ENCODE data around the gene INPP5B.

The INPP5B gene

DNA sequence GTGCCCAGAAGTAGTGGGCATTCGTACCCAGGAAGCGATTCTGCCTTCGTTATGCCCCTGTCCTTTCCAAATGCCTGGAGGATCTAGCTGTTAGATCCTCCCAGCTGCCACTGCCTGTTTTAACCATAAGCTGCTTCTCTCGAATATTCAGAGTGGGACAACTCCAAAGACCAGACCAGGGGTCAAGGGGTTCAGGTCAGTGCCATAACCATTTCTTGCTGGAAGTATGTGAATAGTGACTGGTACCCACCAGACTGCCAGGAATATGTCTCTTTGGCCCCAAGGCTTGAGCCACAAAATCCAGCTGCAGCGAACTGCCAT, 86.5 kb downstream of the INPP5B start:
- Histone ChIP-seq H3K4me1 (peaks cover 32% of the 10 kb centered on the region), H3K4me3 (peak overlapping the region; percentile 93), H3K9me3 (no peaks in the 10 kb centered on the region), H3K9ac (peak overlapping the region; percentile 88; the same call in 1 of the 2 replicates), H3K36me3 (peaks cover 69% of the 10 kb centered on the region), H3K27ac (peak overlapping the region; percentile 91), H3K27me3 (no peaks in the 10 kb centered on the region), H3K4me2 (peak overlapping the region; percentile 88), H4K20me1 (peaks cover 28% of the 10 kb centered on the region; the same call in 1 of the 2 replicates)
- TF ChIP-seq Cebpa-rat (IDR thresholded peaks at IDR 0.05), result no peak

DNA sequence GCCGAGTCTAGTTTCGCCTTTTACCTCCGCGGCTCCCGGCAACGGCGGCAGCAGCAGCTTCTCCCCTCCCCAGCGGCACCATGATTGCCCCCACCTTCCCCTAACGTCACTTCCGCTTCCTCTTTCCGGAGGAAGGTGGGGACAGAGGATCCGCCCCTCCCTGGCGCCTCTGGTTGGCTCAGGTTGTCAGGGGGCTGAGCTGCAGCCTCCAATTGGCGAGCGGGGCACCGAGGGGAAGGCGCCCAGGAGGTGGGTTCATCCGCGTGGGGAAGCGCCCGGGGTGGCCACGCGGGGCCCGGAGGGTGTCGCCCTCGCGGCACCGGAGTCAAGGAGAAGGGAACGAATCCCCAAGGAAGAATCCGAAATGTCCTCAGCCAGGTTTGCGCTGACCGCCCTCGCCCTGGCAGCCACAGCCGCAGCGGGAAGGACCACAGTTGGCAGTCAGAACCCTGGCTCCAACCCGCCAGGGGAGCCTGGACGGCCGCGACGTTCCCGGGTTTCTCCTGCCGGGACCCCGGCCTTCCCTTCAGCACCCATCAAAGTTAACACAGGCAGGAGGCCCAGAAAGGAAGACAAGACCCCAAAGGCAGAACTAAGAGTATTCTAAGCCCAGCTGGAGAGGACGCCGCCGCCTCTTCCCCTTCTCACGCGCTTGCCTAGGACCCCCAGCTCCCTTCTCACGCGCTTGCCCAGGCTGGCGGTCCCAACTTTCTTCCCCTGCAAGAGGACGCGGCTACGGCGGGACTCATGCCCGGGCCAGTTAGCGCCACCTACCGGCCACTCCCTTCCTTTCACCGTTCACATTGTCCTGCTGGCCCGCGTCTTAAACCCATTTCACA, 87.1 kb downstream of the INPP5B start, which contains the start of gene MTF1:
Gene MTF1 (minus strand): TSS at position 86 of the 839 bp plus-strand sequence. CDS start 1,934 bp downstream, outside the sequence.
- peaks cover 69% of the 10 kb centered on the region for H3K36me3 ChIP-seq
- H3K27ac ChIP-seq, result peak within 1 kb of the TSS; percentile 91
- H3K27me3 ChIP-seq, result no peaks in the 10 kb centered on the region
- TF ChIP-seq Cebpa-rat (IDR thresholded peaks at IDR 0.05), result no peak
- peaks cover 32% of the 10 kb centered on the region for H3K4me1 ChIP-seq
- no peaks in the 10 kb centered on the region for H3K9me3 ChIP-seq
- peak within 1 kb of the TSS; percentile 93 for H3K4me3 ChIP-seq
- H3K9ac ChIP-seq, result peak within 1 kb of the TSS; percentile 88
- H3K4me2 ChIP-seq, result peak within 1 kb of the TSS; percentile 97
- H4K20me1 ChIP-seq, result peaks cover 34% of the 10 kb centered on the region; the same call in 1 of the 2 replicates

DNA sequence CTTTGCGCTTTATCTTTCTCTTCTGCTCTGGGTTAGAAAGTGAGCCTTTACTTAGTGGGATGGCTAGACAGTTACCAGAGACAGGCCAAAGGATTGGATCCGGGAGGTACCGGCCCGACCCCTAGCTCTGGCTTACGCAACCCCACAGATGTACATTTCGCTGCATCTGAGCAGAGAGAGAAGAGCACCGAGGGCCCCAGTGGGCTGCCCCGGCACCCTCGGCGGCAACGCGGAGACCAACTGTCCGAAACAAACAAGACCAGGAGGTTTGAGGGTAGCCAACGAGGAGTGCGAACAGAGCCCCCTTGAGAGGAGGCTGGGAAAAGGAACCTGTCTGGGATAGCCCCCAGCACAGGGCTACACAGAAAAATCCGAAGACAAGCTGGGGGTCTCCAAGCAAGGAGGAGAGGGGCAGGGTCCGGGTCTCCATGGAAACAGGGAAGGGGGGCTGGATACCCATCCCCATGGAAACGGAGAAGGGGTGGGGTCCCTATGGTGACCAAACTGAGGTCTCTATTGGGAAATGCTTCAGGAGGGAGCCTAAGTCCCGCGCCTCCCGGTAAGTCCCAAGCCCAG, 87.8 kb downstream of the INPP5B start:
- Histone ChIP-seq H3K4me3 (peak overlapping the region; percentile 93), H3K9me3 (no peaks in the 10 kb centered on the region), H3K27me3 (no peaks in the 10 kb centered on the region), H3K36me3 (peaks cover 69% of the 10 kb centered on the region), H3K4me1 (peaks cover 32% of the 10 kb centered on the region), H4K20me1 (peaks cover 38% of the 10 kb centered on the region; the same call in 1 of the 2 replicates), H3K9ac (peak overlapping the region; percentile 88), H3K4me2 (peak overlapping the region; percentile 97), H3K27ac (peak overlapping the region; percentile 91)
- TF ChIP-seq Cebpa-rat (IDR thresholded peaks at IDR 0.05), result peak; percentile 38; the same call in 1 of the 2 replicates

DNA sequence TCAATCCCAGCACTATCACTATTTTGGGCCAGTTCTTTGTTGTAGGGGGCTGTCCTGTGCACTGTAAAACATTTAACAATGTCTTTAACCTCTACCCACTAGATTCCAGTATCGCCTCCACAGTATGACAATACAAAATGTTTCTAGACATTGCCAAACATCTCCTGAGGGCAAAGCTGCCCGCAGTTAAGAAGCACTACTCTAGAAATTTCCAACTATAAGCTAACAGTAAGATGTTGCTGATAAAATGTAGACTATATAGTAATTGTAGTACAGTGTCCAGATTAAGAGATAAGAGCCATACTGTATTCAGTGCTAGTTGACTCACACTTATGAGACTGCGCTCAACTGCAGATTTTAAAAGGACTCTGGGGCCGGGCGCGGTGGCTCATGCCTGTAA, 92.4 kb downstream of the INPP5B start:
- TF ChIP-seq Cebpa-rat (IDR thresholded peaks at IDR 0.05), result no peak
- Histone ChIP-seq H3K4me1 (peaks cover 44% of the 10 kb centered on the region), H4K20me1 (peaks cover 84% of the 10 kb centered on the region), H3K4me2 (no peak overlapping the region), H3K9me3 (no peaks in the 10 kb centered on the region), H3K27ac (no peak overlapping the region), H3K4me3 (no peak overlapping the region), H3K27me3 (no peaks in the 10 kb centered on the region), H3K36me3 (peaks cover 63% of the 10 kb centered on the region), H3K9ac (no peak overlapping the region)

GRCh38 chr1:37853157-37853556, 93.7 kb downstream of the INPP5B start:
- H3K4me2 ChIP-seq, result no peak overlapping the region

GRCh38 chr1:37851782-37852210, 95.1 kb downstream of the INPP5B start:
- Histone ChIP-seq H4K20me1 (peaks cover 84% of the 10 kb centered on the region), H3K9me3 (no peaks in the 10 kb centered on the region), H3K36me3 (peaks cover 75% of the 10 kb centered on the region), H3K4me2 (peak overlapping the region; percentile 35), H3K27ac (no peak overlapping the region), H3K4me1 (peaks cover 33% of the 10 kb centered on the region), H3K9ac (no peak overlapping the region), H3K27me3 (no peaks in the 10 kb centered on the region), H3K4me3 (no peak overlapping the region)
- TF ChIP-seq Cebpa-rat (IDR thresholded peaks at IDR 0.05), result no peak

More at GRCh38 chr1:37853157-37853556, 93.7 kb downstream of the INPP5B start:
- Histone ChIP-seq H3K27ac (no peak overlapping the region), H3K4me3 (no peak overlapping the region), H3K9me3 (no peaks in the 10 kb centered on the region), H4K20me1 (peaks cover 84% of the 10 kb centered on the region), H3K9ac (no peak overlapping the region), H3K27me3 (no peaks in the 10 kb centered on the region), H3K36me3 (peaks cover 73% of the 10 kb centered on the region), H3K4me1 (peaks cover 37% of the 10 kb centered on the region)
- no peak for TF ChIP-seq Cebpa-rat (IDR thresholded peaks at IDR 0.05)

DNA sequence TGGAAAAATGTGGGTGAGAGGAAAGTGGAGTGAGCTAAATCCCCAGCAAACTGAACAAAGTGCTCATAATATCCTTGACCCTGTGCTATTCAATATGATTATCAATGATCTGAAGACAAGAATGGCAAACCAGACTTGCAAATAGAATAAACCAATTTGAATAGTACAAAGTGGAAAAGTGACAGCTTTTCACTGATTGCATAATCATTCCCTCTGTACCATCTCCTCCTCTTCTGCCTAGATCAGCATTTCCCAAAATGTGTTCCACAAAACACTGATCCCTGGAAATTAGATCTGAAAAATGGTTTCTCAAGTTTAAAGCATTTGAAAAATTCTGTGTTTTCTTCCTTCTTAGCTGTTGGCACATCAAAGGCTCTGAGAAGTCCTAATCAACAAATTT, 95.6 kb downstream of the INPP5B start:
- H3K36me3 ChIP-seq, result peaks cover 69% of the 10 kb centered on the region

DNA sequence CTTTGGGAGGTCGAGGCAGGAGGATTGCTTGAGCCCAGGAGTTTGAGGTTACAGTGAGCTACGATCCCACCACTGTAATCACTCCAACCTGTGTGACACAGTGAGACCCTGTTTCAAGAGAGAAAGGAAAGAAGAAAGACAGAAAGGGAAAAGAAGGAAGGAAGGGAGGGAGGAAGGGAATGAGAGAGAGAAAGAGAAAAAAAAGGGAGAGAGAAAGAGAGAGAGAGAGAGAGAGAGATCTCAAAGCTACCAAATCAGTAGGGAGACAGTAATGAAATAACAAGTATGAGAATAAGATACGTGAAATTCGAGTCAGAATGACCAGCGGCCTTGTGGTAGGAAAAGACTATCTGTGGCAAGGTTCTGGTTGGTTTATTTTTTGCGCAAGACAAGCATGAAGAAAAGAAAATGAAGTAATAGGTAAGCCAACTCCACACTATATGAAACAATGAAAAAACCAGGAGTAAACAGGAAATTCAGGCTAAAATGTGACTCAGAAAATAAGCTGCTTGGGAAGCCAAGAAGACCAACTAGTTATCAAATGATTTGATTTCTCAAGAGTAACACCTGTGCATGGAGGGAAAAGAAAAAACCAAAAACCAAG, 96.4 kb downstream of the INPP5B start:
- H3K27ac ChIP-seq, result no peak overlapping the region
- H3K4me1 ChIP-seq, result peaks cover 36% of the 10 kb centered on the region
- no peaks in the 10 kb centered on the region for H3K27me3 ChIP-seq
- H4K20me1 ChIP-seq, result peaks cover 83% of the 10 kb centered on the region
- H3K4me3 ChIP-seq, result no peak overlapping the region
- TF ChIP-seq Cebpa-rat (IDR thresholded peaks at IDR 0.05), result no peak
- H3K9me3 ChIP-seq, result no peaks in the 10 kb centered on the region
- H3K36me3 ChIP-seq, result peaks cover 70% of the 10 kb centered on the region
- H3K4me2 ChIP-seq, result no peak overlapping the region
- H3K9ac ChIP-seq, result no peak overlapping the region

More for the DNA sequence above, 95.6 kb downstream of the INPP5B start:
- no peaks in the 10 kb centered on the region for H3K9me3 ChIP-seq
- H3K4me2 ChIP-seq, result peak overlapping the region; percentile 35
- H3K27ac ChIP-seq, result no peak overlapping the region
- no peaks in the 10 kb centered on the region for H3K27me3 ChIP-seq
- peak; percentile 16; the same call in 1 of the 2 replicates for TF ChIP-seq Cebpa-rat (IDR thresholded peaks at IDR 0.05)
- H4K20me1 ChIP-seq, result peaks cover 86% of the 10 kb centered on the region
- peaks cover 34% of the 10 kb centered on the region for H3K4me1 ChIP-seq
- no peak overlapping the region for H3K9ac ChIP-seq
- H3K4me3 ChIP-seq, result no peak overlapping the region

DNA sequence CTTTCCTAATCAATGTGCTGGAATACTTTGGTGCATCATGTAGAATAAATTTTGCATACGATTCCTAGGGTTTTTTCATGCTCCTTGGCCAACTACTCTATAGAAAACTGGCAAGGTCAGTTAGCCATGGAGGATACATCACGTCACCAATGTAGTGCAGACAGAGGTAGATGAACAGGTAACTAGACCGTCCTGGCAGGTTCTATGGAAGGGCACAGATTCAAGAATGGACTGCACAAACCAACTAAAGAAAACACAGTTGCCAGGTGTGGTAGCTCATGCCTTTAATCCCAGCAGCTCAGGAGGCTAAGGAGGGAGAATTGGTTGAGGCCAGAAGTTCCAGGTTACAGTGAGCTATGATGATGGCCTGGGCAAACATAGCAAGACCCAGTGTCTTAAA, 97.4 kb downstream of the INPP5B start:
- no peak overlapping the region for H3K4me2 ChIP-seq
- TF ChIP-seq Cebpa-rat (IDR thresholded peaks at IDR 0.05), result no peak
- H4K20me1 ChIP-seq, result peaks cover 82% of the 10 kb centered on the region
- H3K9me3 ChIP-seq, result no peaks in the 10 kb centered on the region
- H3K4me1 ChIP-seq, result peaks cover 36% of the 10 kb centered on the region
- H3K9ac ChIP-seq, result no peak overlapping the region
- peaks cover 70% of the 10 kb centered on the region for H3K36me3 ChIP-seq
- H3K27me3 ChIP-seq, result no peaks in the 10 kb centered on the region
- no peak overlapping the region for H3K27ac ChIP-seq
- H3K4me3 ChIP-seq, result no peak overlapping the region
